ENCODE measurements around the gene CNTLN. TPM values are rescaled to one million over a fixed set of nuclear protein-coding genes. Genes with fewer than 3 reads are reported as not detected.
"Not testable (repeated sequence)": the region's sequence is repeated elsewhere in the genome, so short reads cannot be mapped to it uniquely, and the experiment has no call there.

The CNTLN gene
- total RNA-seq, 2 donors from 2014 or later = 2.3 to 2.9 TPM

DNA sequence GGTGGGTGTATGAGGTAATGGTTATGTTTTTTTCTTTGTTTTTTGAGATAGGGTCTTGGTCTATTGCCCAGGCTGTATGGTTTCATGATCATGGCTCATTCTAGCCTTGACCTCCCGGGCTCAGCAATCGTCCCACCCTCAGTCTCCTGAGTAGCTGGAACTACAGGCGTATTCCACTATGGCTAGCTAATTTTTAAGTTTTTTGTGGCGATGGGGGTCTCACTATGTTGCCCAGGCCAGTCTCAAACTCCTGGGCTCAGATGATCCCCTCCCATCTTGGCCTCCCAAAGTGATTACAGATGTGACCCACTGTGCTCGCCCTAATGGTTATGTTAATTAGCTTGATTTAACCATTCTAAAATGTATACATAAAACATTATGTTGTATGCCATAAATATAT, 5.6 kb downstream of the CNTLN start:
- ATAC-seq = no peak
- Mint-ChIP-seq H3K4me3 (no peak overlapping the region), H3K4me1 (ENCODE audit: low read depth in 2 of 2) (peaks cover 0 to 4% of the 10 kb centered on the region in 2 donors), H3K27me3 (no peaks in the 10 kb centered on the region), H3K9me3 (peaks cover 4% of the 10 kb centered on the region), H3K36me3 (no peaks in the 10 kb centered on the region), H3K27ac (no peak overlapping the region)
- no peak for DNase-seq (ENCODE audit: low spot score)

DNA sequence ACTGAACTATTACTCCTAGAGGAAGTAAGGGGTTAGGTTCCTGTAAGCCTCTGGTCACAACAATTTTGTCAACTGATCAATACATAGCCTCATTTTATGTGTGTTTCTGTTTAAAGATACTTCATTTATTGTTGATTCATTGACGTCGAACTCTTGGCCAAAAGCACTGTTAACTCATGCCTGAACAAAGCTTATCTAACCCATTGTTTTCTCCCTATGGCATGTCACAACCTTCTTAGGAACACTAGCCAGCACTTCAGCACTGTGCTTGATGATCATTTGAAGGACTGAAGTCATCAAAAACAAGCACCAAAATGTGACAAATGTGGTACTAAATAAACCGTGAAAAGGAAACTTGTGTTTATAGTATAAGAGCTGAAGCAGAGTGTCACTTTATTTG, 13.5 kb downstream of the CNTLN start:
- Mint-ChIP-seq H3K27me3 (no peaks in the 10 kb centered on the region), H3K36me3 (peaks cover 21% of the 10 kb centered on the region), H3K27ac (no peak overlapping the region), H3K9me3 (peaks cover 7% of the 10 kb centered on the region), H3K4me3 (no peak overlapping the region), H3K4me1 (ENCODE audit: low read depth in 2 of 2) (no peaks in the 10 kb centered on the region)
- ATAC-seq (no peak), DNase-seq (ENCODE audit: low spot score) (no peak)

DNA sequence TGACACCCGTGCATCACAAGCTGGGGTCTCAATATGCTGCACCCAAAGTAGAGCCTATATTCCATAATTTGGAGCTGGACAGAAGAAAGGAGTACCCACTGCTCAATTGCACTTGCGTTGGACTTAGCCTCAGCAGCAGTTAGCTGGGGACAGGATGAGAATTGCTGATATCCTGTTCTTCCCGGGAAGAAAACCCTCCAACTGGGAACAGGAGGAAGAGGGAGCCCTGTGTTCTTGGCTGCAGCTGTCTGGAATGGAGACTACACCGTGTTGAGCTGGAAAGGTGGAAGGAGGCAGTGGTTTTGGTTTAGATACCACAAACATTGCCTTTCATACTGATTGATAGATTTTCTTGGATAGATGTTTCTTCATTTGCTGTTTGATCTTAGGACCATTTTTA, 24.6 kb downstream of the CNTLN start:
- no peaks in the 10 kb centered on the region for H3K9me3 Mint-ChIP-seq
- DNase-seq (ENCODE audit: low spot score) (no peak), ATAC-seq (no peak)
- H3K27me3 Mint-ChIP-seq = no peaks in the 10 kb centered on the region
- peaks cover 5% of the 10 kb centered on the region for H3K36me3 Mint-ChIP-seq
- no peak overlapping the region for H3K4me3 Mint-ChIP-seq
- H3K27ac Mint-ChIP-seq = no peak overlapping the region
- H3K4me1 Mint-ChIP-seq (ENCODE audit: low read depth in 2 of 2) = no peaks in the 10 kb centered on the region

DNA sequence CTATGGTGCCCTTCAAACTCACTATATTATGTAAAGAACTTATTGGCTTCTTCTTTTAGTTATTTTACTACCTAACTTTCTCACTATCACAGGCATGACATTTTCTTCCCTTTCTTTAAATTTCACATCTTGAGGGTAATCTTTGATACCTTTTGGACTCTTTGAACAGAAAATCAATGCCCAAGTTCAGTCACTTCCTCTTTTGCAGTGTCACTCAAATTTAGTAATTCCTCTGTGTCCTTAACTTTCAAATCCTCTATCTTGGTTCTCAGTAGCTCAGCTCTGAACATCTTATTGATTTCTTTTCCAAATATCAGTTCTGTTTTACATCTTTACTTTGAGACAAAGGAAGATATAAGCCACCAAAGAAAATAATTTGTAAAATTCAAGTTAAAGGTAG, 25.5 kb downstream of the CNTLN start:
- Mint-ChIP-seq H3K27ac (no peak overlapping the region), H3K27me3 (no peaks in the 10 kb centered on the region), H3K36me3 (peaks cover 5% of the 10 kb centered on the region), H3K4me1 (ENCODE audit: low read depth in 2 of 2) (no peaks in the 10 kb centered on the region), H3K9me3 (no peaks in the 10 kb centered on the region), H3K4me3 (no peak overlapping the region)
- DNase-seq (ENCODE audit: low spot score) (no peak), ATAC-seq (no peak)

DNA sequence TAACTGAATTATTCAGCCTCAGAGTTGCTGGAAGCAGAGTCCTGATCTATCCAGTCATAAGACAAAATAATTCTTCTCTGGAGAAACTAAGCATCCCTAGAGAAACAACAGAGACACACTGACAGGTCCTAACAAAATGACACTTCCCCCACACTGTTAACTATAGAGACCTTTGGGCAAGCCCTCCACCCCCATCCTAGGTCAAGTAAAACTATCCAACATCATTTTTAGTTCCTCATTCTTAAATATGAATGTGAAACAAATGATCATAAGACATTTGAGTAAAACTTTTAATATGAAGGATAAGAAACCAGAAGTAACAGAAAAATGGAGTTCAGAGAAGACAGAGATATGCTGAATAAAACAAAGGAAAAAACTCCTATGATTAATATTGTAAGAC, 30.9 kb downstream of the CNTLN start:
- Mint-ChIP-seq H3K27ac (no peak overlapping the region), H3K9me3 (no peaks in the 10 kb centered on the region), H3K27me3 (no peaks in the 10 kb centered on the region), H3K4me3 (no peak overlapping the region), H3K4me1 (ENCODE audit: low read depth in 2 of 2) (no peaks in the 10 kb centered on the region), H3K36me3 (peaks cover 5% of the 10 kb centered on the region)
- ATAC-seq (no peak), DNase-seq (ENCODE audit: low spot score) (no peak)

DNA sequence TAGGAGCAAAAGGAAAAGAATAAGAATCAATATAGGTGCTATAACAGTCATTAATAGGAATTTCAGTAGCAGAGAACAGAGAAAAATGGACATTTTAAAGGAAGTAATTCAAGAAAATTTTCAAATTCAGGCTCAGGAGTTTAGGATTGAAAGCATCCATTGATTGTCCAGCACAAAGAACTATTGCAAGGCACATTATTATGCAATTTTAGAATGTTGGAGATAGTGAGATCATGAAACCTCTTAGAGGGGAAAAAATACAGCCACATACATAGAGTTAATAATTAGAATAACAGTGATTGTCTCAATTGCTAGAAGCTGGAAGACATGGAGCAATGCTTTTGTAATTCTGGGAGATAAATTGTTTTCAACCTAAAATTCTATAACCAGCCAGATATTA, 31.5 kb downstream of the CNTLN start:
- no peak overlapping the region for H3K27ac Mint-ChIP-seq
- DNase-seq (ENCODE audit: low spot score) = no peak
- ATAC-seq = no peak
- H3K27me3 Mint-ChIP-seq = no peaks in the 10 kb centered on the region
- H3K4me1 Mint-ChIP-seq (ENCODE audit: low read depth in 2 of 2) = no peaks in the 10 kb centered on the region
- H3K4me3 Mint-ChIP-seq = no peak overlapping the region
- peaks cover 5% of the 10 kb centered on the region for H3K36me3 Mint-ChIP-seq
- H3K9me3 Mint-ChIP-seq = no peaks in the 10 kb centered on the region

DNA sequence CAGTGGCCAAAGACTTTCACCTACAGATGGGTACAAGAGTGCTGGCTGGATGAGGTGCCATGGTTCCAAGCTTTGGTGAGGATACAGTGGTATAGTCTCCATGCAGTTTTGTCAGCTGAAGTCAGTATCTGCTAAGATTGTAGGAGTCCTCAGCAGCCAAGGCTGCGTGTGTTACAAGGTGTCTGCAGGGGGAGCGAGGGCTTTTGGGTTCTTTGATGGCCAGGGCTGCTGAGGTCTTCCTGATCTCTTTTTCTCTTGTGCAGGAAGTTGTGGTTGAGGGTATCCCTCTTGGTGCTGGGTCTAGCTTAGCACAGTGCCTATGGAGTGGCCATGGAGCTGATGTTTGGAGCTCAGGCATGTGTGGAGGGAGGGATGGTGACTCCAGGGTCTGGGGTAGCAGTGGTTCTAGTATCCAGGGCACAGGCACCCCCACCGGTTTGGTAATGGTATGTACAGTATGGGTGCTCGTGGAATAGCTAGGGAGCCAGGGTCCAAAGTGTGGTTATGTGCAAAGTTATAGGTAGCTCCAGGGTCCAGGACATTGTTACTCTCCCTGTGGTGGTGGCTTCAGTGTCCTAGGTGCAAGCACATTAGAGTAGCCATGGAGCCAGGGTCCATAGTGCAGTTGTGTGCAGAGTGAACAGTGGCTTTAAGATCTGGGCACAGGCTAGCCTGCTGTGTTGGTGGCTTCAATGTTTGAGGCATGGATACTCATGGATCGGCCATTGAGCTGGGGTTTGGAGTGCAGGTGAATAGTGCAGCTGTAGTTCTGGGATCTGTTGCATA, 36.7 kb downstream of the CNTLN start:
- Mint-ChIP-seq H3K9me3 (peaks cover 4% of the 10 kb centered on the region), H3K4me3 (no peak overlapping the region), H3K27ac (no peak overlapping the region), H3K36me3 (no peaks in the 10 kb centered on the region), H3K4me1 (ENCODE audit: low read depth in 2 of 2) (no peaks in the 10 kb centered on the region), H3K27me3 (no peaks in the 10 kb centered on the region)
- ATAC-seq (peak in 1 of 2 donors; percentile 36), DNase-seq (ENCODE audit: low spot score) (no peak)

DNA sequence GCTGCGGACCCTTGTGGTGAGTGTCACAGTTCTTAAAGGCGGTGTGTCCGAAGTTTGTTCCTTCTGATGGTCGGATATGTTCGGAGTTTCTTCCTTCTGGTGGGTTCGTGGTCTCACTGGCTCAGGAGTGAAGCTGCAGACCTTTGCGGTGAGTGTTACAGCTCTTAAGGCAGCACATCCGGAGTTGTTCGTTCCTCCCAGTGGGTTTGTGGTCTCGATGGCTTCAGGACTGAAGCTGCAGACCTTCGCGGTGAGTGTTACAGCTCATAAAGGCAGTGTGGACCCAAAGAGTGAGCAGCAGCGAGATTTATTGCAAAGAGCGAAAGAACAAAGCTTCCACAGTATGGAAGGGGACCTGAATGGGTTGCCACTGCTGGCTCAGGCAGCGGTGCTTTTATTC, 42.7 kb downstream of the CNTLN start:
- not testable (repeated sequence) for H3K27me3 Mint-ChIP-seq; H3K27ac Mint-ChIP-seq; DNase-seq (ENCODE audit: low spot score); H3K4me1 Mint-ChIP-seq (ENCODE audit: low read depth in 2 of 2); ATAC-seq; H3K9me3 Mint-ChIP-seq; H3K36me3 Mint-ChIP-seq; H3K4me3 Mint-ChIP-seq

DNA sequence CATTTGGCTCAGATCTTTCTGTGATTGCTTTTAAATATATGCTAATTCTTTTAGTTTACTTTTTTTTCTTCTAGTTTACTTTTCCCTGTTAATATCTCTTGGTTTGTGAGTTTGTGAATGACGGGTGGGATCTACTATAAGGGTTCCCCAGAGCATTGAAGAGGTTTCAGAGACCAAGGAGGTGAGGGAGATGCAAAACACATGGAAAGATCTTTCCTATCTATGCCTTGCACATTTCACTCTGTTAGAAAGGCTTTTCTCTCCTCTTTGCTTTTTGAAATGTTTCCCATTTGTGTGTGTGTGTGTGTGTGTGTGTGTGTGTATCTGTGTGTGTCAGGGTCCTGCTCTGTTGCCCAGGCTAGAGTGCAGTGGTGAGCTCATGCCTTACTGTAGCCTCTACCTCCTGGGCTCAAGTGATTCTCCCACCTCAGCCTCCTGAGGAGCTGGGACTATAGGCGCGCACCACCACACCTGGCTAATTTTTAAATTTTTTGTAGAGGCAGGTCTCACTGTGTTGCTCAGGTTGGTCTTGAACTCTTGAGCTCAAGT, 50.7 kb downstream of the CNTLN start:
- ATAC-seq (no peak), DNase-seq (ENCODE audit: low spot score) (no peak)
- H3K9me3 Mint-ChIP-seq = peaks cover 3% of the 10 kb centered on the region
- no peaks in the 10 kb centered on the region for H3K36me3 Mint-ChIP-seq
- no peak overlapping the region for H3K4me3 Mint-ChIP-seq
- no peaks in the 10 kb centered on the region for H3K27me3 Mint-ChIP-seq
- H3K4me1 Mint-ChIP-seq (ENCODE audit: low read depth in 2 of 2) = no peaks in the 10 kb centered on the region
- H3K27ac Mint-ChIP-seq = no peak overlapping the region

DNA sequence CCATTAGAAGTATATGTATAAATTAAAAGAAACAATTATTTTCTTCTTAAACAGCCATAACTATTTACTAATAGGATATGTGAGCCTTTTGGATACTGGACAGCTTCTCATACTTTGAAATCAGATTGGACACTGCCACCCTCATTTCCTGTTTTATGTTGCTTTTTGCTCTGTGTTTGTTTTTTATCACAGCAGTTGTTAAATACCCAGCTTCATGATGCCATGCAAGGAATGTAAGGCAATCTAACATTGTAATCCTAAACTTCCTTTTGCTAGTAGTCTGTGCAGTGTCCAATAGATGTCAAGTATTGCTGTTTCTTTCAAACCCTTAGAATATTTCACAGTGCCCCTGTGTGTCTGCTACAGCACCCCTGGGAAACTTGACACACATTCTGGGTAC, 56.2 kb downstream of the CNTLN start:
- Mint-ChIP-seq H3K27me3 (no peaks in the 10 kb centered on the region), H3K36me3 (no peaks in the 10 kb centered on the region), H3K27ac (no peak overlapping the region), H3K9me3 (no peaks in the 10 kb centered on the region), H3K4me3 (no peak overlapping the region), H3K4me1 (ENCODE audit: low read depth in 2 of 2) (no peaks in the 10 kb centered on the region)
- DNase-seq (ENCODE audit: low spot score) (no peak), ATAC-seq (no peak)

DNA sequence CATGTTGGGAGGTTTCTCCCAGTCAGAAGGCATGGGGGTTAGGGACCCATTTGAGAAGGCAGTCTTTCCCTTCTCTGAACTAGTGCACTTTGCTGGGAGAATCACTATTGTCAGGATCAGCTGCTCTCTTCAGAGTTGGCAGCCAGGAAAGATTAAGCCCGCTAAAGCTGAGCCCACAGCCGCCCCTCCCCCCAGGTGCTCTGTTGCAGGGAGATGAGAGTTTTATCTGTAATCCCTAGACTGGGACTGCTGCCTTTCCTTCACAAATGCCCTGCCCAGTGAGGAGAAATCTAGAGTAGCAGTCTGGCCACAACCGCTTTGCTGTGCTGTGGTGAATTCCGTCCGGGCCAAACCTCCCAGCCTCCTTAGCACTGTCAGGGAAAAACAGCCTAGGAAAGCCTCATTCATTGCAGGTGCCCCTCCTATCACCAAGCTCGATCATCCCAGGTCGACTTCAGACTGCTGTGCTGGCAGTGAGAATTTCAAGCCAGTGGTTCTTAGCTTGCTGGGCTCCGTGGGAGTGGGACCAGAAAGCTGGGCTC, 69.8 kb downstream of the CNTLN start:
- no peaks in the 10 kb centered on the region for H3K4me1 Mint-ChIP-seq (ENCODE audit: low read depth in 2 of 2)
- peaks cover 16% of the 10 kb centered on the region for H3K9me3 Mint-ChIP-seq
- no peak overlapping the region for H3K4me3 Mint-ChIP-seq
- no peak for DNase-seq (ENCODE audit: low spot score)
- ATAC-seq = no peak
- no peaks in the 10 kb centered on the region for H3K27me3 Mint-ChIP-seq
- H3K36me3 Mint-ChIP-seq = peaks cover 23% of the 10 kb centered on the region
- H3K27ac Mint-ChIP-seq = no peak overlapping the region

DNA sequence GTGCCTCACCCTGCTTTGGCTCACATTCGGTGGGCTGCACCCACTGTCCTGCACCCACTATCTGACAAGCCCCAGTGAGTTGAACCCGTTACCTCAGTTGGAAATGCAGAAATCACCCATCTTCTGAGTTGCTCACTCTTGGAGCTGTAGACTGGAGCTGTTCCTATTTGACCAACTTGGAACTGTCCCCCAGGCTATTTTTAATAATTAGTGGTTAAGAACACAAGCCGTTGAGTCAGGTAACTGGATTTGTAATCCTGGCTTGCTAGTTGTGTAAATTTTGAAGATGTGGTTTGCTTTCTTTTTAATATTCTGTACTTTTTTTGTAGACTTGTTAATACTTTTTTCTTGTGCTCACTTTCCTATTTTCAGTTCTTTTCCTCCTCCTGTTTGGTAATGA, 81.2 kb downstream of the CNTLN start:
- no peaks in the 10 kb centered on the region for H3K27me3 Mint-ChIP-seq
- no peak for ATAC-seq
- H3K9me3 Mint-ChIP-seq = peaks cover 15% of the 10 kb centered on the region
- H3K36me3 Mint-ChIP-seq = peaks cover 12% of the 10 kb centered on the region
- no peak overlapping the region for H3K4me3 Mint-ChIP-seq
- H3K27ac Mint-ChIP-seq = no peak overlapping the region
- DNase-seq (ENCODE audit: low spot score) = no peak
- no peaks in the 10 kb centered on the region for H3K4me1 Mint-ChIP-seq (ENCODE audit: low read depth in 2 of 2)

DNA sequence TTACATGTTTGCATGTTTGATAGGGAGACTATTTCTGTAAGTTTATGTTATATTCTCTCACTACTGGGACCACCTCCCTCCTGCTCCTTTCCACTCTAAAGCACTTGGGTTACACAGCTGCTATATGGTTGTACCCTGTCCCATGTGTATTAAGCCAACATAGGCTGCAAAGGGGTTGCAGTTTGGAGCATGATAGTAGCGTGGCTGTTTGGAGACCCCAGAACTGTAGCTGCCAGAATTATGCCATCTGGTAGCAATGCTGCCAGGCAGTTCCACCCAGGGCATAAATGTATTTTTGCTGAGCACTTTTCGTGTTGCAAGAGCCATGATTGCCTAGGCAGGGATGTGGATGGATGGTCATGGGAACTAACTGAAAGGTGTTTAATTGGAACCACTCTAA, 81.8 kb downstream of the CNTLN start:
- ATAC-seq (no peak), DNase-seq (ENCODE audit: low spot score) (no peak)
- Mint-ChIP-seq H3K4me1 (ENCODE audit: low read depth in 2 of 2) (no peaks in the 10 kb centered on the region), H3K27ac (no peak overlapping the region), H3K27me3 (no peaks in the 10 kb centered on the region), H3K9me3 (peaks cover 15% of the 10 kb centered on the region), H3K4me3 (no peak overlapping the region), H3K36me3 (peaks cover 8% of the 10 kb centered on the region)

DNA sequence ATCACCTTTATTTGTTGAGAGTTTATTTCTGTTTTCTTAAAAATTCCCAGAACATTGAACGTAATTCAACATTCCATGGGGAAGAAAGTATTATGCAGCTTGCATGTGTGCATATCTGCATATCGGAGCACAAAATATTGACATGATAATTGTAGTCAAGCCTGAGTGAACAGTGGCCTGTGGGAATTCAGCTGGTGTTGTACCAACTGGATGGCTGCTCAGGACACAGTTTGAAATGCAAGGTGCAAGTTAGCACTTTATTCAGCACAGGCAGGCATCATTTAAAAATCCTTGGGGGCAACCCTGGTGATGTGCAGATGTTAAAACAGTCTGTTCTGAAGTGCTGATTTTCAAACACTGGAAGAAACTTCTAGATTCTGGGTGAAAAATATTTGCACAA, 82.4 kb downstream of the CNTLN start:
- peaks cover 8% of the 10 kb centered on the region for H3K36me3 Mint-ChIP-seq
- H3K27ac Mint-ChIP-seq = no peak overlapping the region
- ATAC-seq (no peak), DNase-seq (ENCODE audit: low spot score) (no peak)
- no peaks in the 10 kb centered on the region for H3K27me3 Mint-ChIP-seq
- H3K4me3 Mint-ChIP-seq = no peak overlapping the region
- H3K4me1 Mint-ChIP-seq (ENCODE audit: low read depth in 2 of 2) = no peaks in the 10 kb centered on the region
- H3K9me3 Mint-ChIP-seq = peaks cover 15% of the 10 kb centered on the region
